ENCODE data around the gene CHN2. TPM values are rescaled to one million over a fixed set of nuclear protein-coding genes. Genes with fewer than 3 reads are reported as not detected.

Gene CHN2
- total RNA-seq, 4 donors from 2014 or later, result 7.6 to 15.3 (median 10.0) TPM

GRCh38 chr7:29362380-29362779 lies 167.8 kb downstream of the CHN2 start:
- TF ChIP-seq POLR2A (IDR thresholded peaks at IDR 0.05) (no peak), POLR2AphosphoS5 (IDR thresholded peaks at IDR 0.05) (no peak), EP300 (IDR thresholded peaks at IDR 0.05) (no peak), CTCF (IDR thresholded peaks at IDR 0.05) (no peak)
- H3K27ac ChIP-seq, result no peak overlapping the region
- H3K9me3 ChIP-seq, result no peaks in the 10 kb centered on the region
- H3K36me3 ChIP-seq, result no peaks in the 10 kb centered on the region
- no peak for ATAC-seq
- no peak overlapping the region for H3K4me3 ChIP-seq
- no peaks in the 10 kb centered on the region for H3K27me3 ChIP-seq
- 80 to 95% methylated on average over 1 to 2 of the region's 2 CpGs for WGBS, 2 donors (ENCODE audit: low coverage in 1 of 2)
- H3K4me1 ChIP-seq, result no peaks in the 10 kb centered on the region

- 95 to 96% methylated on average over 3 of the region's 3 CpGs for WGBS, 2 donors (ENCODE audit: low coverage in 1 of 2)
- Histone ChIP-seq H3K4me3 (no peak overlapping the region), H3K27me3 (no peaks in the 10 kb centered on the region), H3K9me3 (no peaks in the 10 kb centered on the region), H3K27ac (no peak overlapping the region), H3K36me3 (no peaks in the 10 kb centered on the region), H3K4me1 (no peaks in the 10 kb centered on the region)
- no peak for ATAC-seq
- TF ChIP-seq EP300 (IDR thresholded peaks at IDR 0.05) (no peak), CTCF (IDR thresholded peaks at IDR 0.05) (no peak), POLR2AphosphoS5 (IDR thresholded peaks at IDR 0.05) (no peak)
These were observed 169.3 kb downstream of the CHN2 start for GRCh38 chr7:29363636-29364425.

- no peak for TF ChIP-seq CTCF (IDR thresholded peaks at IDR 0.05)
- no peak for TF ChIP-seq EP300 (IDR thresholded peaks at IDR 0.05)
- no peak for TF ChIP-seq POLR2AphosphoS5 (IDR thresholded peaks at IDR 0.05)
- TF ChIP-seq POLR2A (IDR thresholded peaks at IDR 0.05), result no peak
- Histone ChIP-seq H3K36me3 (no peaks in the 10 kb centered on the region), H3K27me3 (no peaks in the 10 kb centered on the region), H3K9me3 (no peaks in the 10 kb centered on the region), H3K4me1 (no peaks in the 10 kb centered on the region), H3K4me3 (no peak overlapping the region), H3K27ac (no peak overlapping the region)
- no peak for ATAC-seq
- 78 to 95% methylated on average over 1 of the region's 1 CpG for WGBS, 2 donors (ENCODE audit: low coverage in 1 of 2)
These were observed 170.1 kb downstream of the CHN2 start for GRCh38 chr7:29364661-29365060.

GRCh38 chr7:29365423-29365822 lies 170.8 kb downstream of the CHN2 start:
- TF ChIP-seq POLR2A (IDR thresholded peaks at IDR 0.05), result no peak
- TF ChIP-seq EP300 (IDR thresholded peaks at IDR 0.05), result no peak
- TF ChIP-seq POLR2AphosphoS5 (IDR thresholded peaks at IDR 0.05), result no peak
- no peak for TF ChIP-seq CTCF (IDR thresholded peaks at IDR 0.05)
- H3K9me3 ChIP-seq, result no peaks in the 10 kb centered on the region
- WGBS, 2 donors (ENCODE audit: low coverage in 1 of 2), result 100% methylated on average over 1 of the region's 1 CpG

GRCh38 chr7:29367784-29368183 lies 173.2 kb downstream of the CHN2 start:
- ATAC-seq, result no peak
- WGBS, 2 donors (ENCODE audit: low coverage in 1 of 2), result 46 to 56% methylated on average over 3 of the region's 3 CpGs
- Histone ChIP-seq H3K27ac (no peak overlapping the region), H3K4me3 (no peak overlapping the region), H3K27me3 (no peaks in the 10 kb centered on the region), H3K4me1 (peaks cover 0 to 17% (median 0%) of the 10 kb centered on the region in 3 donors), H3K36me3 (no peaks in the 10 kb centered on the region), H3K9me3 (no peaks in the 10 kb centered on the region)
- TF ChIP-seq POLR2A (IDR thresholded peaks at IDR 0.05) (no peak), CTCF (IDR thresholded peaks at IDR 0.05) (no peak), EP300 (IDR thresholded peaks at IDR 0.05) (no peak), POLR2AphosphoS5 (IDR thresholded peaks at IDR 0.05) (no peak)

More at GRCh38 chr7:29365423-29365822, 170.8 kb downstream of the CHN2 start:
- Histone ChIP-seq H3K4me3 (no peak overlapping the region), H3K27me3 (no peaks in the 10 kb centered on the region), H3K4me1 (peaks cover 0 to 3% (median 0%) of the 10 kb centered on the region in 3 donors), H3K36me3 (no peaks in the 10 kb centered on the region), H3K27ac (no peak overlapping the region)
- ATAC-seq, result no peak
